Fibroblast of villous mesenchyme (primary cell): Measurements from ENCODE around the gene ATAD1. TPM values are rescaled to one million over a fixed set of nuclear protein-coding genes. Genes with fewer than 3 reads are reported as not detected.
"Not testable (repeated sequence)": the region's sequence is repeated elsewhere in the genome, so short reads cannot be mapped to it uniquely, and the experiment has no call there.

ENCODE experiments used
- DNase-seq: peaks from one replicate; pipeline ENCODE4 v3.0.0-alpha.2; 2010; ENCODE audit warnings: low read depth
- H3K4me3 ChIP-seq: 2 replicates; pipeline ENCODE4 v1.5.1; 2011; ENCODE audit warnings: low read depth, mild to moderate bottlenecking, low read length
- total RNA-seq: library from RNA; depleted of rRNA; stranded (reverse); fragments of >200 nt; gene quantifications from 2 replicates; pipeline ENCODE4 v1.2.3, GENCODE V29; 2012
- TF ChIP-seq, protein P1 (sequence below): IDR thresholded peaks from 2 replicates; pipeline ENCODE4 v1.5.1; 2012; ENCODE audit warnings: low read depth, mild to moderate bottlenecking, low read length; ENCODE audit not compliant: insufficient read depth

Gene ATAD1
- total RNA-seq, 1 donor, result 51.8 TPM

GRCh38 chr10:87837445-87837844, 19.4 kb upstream of the ATAD1 start:
- TF ChIP-seq, protein P1, sequence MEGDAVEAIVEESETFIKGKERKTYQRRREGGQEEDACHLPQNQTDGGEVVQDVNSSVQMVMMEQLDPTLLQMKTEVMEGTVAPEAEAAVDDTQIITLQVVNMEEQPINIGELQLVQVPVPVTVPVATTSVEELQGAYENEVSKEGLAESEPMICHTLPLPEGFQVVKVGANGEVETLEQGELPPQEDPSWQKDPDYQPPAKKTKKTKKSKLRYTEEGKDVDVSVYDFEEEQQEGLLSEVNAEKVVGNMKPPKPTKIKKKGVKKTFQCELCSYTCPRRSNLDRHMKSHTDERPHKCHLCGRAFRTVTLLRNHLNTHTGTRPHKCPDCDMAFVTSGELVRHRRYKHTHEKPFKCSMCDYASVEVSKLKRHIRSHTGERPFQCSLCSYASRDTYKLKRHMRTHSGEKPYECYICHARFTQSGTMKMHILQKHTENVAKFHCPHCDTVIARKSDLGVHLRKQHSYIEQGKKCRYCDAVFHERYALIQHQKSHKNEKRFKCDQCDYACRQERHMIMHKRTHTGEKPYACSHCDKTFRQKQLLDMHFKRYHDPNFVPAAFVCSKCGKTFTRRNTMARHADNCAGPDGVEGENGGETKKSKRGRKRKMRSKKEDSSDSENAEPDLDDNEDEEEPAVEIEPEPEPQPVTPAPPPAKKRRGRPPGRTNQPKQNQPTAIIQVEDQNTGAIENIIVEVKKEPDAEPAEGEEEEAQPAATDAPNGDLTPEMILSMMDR, result no peak
- DNase-seq, result no peak
- H3K4me3 ChIP-seq, result no peak overlapping the region

GRCh38 chr10:87836098-87836497, 18.1 kb upstream of the ATAD1 start:
- TF ChIP-seq, protein P1, result no peak
- no peak for DNase-seq
- H3K4me3 ChIP-seq, result no peak overlapping the region

DNA sequence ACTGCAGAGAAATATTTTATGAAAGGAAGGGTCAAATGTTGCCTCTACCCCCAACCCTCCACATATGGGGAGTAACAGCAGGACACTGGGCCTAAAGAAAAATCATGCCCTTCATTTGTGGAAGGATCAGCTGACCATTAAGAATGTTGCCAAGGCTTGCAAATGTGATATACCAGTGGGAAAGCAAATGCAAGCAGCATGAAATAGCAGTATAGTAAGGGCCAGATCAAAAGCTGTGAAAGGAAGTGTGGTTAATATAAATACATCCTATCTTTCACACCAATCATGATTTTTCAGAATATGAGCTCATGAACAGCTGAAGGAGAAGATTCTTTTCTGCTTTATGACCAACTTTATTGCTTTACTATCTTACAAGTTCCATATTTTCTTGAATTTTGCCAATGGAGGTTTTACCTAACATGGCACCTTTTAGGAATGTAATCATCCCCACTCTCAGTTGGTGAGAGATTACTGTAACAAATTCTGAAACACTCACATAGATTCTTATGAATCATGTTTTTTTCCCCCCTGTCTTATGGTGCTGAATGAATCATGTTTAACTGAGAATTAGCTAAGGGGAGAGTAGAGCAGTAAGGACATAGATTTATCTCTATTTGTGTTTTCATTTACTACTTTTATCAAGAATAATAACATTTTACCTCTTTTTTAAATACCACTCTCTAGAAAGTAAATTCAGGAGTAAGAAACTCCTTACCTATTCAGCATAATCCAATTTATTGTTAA, 12.1 kb upstream of the ATAD1 start:
- DNase-seq, result no peak
- TF ChIP-seq, protein P1, result no peak
- no peak overlapping the region for H3K4me3 ChIP-seq

DNA sequence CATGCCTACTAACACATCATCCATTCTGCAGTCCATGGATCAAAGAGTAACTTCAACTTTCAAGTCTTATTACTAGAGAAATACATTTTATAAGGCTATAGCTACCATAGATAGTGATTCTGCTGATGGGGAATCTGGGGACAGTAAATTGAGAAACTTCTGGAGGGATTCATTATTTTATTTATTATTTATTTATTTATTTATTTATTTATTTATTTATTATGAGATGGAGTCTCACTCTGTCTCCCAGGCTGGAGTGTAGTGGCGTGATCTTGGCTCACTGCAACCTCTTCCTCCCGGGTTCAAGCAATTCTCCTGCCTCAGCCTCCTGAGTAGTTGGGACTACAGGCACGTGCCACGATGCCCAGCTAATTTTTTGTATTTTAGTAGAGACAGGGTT, 11.0 kb upstream of the ATAD1 start:
- DNase-seq, H3K4me3 ChIP-seq: not testable (repeated sequence)

DNA sequence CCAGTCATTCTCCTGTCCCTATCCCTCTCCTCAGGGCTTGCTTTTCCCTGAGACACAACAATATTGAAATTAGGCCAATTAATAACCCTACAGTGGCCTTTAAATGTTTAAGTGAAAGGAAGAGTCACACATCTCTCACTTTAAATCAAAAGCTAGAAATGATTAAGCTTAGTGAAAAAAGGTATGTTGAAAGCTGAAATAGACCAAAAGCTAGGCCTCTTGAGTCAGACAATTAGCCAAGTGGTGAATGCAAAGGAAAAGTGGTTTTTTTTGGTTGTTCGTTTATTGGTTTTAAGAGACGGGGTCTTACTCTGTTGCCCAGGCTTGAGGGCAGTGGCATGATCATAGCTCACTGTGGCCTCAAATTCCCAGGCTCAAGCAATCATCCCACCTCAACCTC, 9.7 kb upstream of the ATAD1 start:
- TF ChIP-seq, protein P1, result no peak
- H3K4me3 ChIP-seq, result no peak overlapping the region
- no peak for DNase-seq

GRCh38 chr10:87826653-87827052, 8.6 kb upstream of the ATAD1 start:
- TF ChIP-seq, protein P1, result no peak
- DNase-seq, result no peak
- H3K4me3 ChIP-seq, result no peak overlapping the region

GRCh38 chr10:87819289-87819585, 1.2 kb upstream of the ATAD1 start:
- H3K4me3 ChIP-seq, result no peak overlapping the region
- TF ChIP-seq, protein P1, result no peak
- DNase-seq, result no peak
